GM18873 (cell line): ENCODE measurements around the gene OSBPL2.

Source experiments
- ATAC-seq: cut with Tn5 transposase; IDR thresholded peaks from one replicate; pipeline ENCODE4 v1.9.1; 2021; ENCODE audit warnings: mild to moderate bottlenecking, moderate library complexity, moderate number of reproducible peaks; ENCODE audit not compliant: unreplicated experiment, low FRiP score

Gene OSBPL2

DNA sequence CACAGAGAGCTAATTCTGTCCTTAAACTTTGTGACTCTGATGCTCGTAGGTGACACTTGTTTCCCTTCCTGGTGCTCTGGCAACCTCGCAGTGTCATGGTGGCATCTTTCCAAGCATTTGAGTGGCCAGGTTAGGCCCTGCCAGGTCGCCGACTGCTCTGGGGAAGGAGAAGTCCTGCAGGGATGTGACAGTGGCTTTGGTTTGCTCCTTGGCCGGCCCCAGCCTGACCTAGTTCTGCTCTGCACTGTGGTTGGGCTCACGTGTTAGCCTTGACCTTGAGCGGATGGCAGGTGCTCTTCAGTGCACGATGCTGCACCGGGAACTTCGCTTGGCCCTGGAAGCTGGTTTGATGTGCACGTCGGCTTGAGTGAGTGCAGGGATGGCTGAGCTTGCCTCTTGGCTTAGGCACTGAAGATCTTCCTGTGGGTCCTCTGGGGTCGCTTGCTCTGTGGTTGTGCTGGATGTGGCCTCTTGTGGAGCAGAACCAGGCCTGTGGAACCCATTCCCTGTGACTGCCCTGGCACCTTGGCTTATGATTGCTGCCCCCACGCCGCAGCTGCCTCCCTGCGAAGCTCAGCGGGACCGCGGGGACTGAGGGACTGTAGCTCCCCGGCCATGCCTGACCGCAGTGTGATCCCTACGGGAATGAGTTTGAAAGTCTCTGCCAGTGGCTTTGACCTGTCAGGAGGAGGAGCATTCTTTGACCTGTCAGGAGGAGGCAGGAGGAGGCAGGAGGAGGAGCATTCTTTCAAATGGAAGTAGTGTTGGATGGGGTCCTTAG is 8.7 kb downstream of the OSBPL2 start:
- ATAC-seq, result no peak

DNA sequence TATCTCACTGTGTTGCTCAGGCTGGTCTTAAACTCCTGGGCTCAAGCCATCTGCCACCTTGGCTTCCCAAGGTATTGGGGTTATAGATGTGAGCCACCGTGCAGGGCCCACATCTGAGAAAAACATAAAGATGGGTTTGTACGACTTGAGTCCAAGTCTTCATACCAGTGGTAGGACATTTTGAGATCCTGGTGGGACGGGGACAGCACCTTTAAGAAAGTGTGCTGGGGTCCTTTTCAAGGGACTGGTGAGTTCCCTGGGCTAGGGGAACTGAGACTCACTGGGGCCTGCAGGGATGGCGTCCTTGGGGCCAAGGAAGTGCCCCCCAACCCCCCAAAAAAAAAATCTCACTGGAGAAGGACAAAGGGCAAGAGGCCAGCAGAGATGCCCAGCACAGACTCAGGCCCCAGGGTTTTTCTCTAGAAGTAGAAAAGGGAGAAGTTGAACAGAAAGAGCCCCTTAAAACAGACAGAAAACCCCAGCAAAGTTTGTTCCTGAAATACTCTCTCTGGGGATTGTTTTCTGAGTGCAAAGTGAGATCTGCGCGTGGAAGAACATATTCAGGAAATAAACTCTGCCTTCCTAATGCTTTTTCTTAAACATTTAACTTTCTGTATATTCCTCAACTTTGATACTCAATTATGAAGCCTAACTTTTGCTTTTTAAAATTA is 10.7 kb downstream of the OSBPL2 start:
- ATAC-seq, result no peak

DNA sequence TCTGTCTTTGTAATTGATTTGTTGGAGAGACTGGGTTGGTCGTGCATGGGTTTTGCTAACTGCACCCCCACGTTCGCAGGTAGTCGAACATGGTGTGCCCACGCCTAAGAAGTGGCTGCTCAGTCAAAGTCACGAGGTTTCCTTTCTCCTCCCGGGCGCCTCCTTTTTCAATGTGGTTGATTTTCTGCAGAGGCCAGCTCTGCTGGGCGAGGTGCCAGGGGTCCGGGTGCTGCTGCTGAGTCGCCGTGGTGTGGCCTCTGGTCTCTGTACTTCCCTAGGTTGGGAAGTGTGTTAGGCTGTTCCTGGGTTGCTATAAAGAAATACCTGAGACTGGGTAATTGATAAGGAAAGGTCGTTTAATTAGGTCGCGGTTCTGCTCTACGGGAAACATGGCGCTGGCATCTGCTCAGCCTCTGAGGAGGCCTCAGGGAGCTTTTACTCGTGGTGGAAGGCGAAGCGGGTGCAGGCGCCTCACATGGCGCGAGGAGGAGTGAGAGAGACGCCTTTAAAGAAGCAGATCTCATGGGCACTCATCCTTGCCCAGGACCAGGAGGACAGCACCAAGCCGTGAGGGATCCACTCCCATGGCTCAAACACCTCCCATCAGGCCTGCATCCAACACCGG is 14.1 kb downstream of the OSBPL2 start:
- no peak for ATAC-seq

DNA sequence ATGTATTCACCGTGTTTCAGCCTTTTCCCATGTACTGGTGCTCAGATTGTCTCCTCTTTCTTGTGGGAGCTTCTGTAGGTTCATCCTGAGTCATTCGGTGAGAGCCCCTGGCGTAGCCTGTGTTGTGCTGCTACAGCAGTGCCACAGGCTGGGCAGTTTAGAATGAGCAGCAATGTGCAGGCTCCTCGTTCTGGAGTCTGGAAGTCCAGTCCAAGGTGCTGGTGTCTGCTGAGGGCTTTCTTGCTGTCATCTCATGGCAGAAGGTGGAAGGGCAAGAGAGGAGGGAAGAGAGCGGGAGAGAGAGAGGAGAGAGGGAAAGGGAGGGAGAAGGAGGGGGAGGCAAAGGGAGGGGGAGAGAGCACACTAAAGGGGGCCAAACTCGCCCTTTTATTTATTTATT is 15.1 kb downstream of the OSBPL2 start:
- no peak for ATAC-seq

DNA sequence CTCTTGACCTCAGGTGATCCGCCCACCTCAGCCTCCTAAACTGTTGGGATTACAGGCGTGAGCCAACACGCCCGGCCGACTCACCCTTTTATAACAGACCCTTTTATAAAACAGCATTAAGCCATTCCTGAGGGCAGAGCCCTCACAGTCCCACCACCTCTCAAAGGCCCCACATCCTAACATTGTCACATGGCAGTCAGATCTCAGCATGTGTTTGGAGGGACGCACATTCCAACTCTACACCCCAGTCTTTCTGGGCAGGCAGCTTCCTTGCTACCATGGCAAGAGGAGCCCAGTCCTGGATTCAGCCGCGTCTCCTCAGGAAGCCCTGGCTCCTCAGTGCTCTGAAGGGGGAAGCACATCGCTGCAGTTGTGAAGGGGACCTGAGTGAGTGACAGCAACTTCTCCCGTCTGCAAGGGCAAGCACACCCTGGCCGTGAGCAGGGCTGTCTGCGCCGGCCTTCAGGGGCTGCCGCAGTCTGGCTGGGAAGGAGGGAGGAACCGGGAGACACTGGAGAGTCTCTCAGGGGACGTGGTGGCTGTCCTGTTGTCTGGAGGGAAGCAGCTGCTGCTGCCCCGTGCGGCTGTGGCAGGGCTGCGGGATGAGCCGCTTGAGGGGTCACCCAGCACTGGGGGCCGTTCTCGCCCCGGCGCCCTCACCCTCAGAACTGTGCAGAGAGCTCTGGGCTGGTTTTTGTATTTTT is 15.9 kb downstream of the OSBPL2 start:
- no peak for ATAC-seq

DNA sequence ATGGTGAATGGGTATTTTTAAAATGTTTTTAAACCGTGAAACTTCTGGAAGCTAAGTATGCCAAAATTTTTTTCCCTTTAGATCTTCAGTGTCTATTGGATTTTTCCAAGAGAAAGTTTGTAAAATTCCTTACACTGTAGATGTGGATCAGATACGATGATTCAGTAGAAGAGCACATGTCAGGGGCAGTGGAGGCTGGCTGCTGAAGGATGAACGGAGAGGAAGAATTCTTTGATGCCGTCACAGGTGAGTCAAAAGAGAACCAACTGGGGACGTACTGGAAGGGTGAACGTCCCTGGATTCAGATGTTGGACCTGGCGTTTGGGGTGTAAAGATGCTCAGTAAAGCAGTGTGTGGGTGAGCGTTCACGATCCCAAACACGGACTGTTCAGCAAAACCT is 17.7 kb downstream of the OSBPL2 start:
- no peak for ATAC-seq

DNA sequence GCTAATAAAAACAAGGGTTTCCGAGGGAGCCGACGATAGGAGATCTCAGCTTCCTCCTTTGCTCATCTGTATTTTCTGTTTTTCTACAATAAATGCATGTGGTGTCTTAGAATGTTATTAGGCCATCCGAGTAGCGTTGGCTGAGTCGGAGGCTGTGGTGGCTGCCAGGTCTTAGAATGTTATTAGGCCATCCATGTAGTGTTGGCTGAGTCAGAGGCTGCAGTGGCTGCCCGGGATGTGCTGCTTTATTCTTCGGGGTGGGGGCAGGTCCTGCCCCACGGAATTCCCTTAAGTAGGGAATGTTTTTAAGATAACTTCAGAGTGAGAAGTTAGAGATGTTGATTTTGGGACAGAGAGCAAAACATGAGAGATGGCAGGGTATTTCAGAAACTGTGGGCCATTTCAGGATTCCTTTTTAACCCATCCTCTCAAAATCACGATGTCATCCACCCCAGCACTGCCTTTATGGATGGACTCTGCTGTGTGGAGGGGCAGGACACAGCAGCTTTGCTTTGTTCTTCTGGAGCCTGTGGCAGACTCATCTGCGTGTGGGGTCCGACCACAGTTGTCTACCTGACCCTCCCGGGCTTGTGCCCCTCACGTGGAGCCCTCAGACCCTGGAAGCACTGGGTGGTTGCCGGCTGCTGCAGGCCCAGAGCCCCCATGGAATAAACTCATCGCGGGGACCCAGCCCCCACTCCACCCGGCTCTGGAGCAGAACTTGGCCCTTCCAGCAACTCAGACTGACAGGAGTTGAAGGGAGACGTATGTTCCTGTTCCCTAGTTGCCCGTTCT is 20.4 kb downstream of the OSBPL2 start:
- no peak for ATAC-seq

DNA sequence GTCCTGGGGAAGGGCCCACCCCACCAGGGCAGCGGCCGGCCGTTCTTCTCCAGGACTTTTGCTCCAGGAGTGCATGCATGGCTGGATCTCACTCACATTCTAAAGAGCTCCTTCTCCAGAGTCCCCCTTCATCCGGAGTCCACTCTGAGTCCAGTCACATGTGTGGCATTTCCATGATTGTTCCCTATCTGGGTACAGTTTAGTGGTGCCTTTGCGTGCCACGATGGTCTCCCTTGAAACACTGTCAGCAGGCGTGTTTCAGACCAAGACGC is 20.9 kb downstream of the OSBPL2 start:
- no peak for ATAC-seq

DNA sequence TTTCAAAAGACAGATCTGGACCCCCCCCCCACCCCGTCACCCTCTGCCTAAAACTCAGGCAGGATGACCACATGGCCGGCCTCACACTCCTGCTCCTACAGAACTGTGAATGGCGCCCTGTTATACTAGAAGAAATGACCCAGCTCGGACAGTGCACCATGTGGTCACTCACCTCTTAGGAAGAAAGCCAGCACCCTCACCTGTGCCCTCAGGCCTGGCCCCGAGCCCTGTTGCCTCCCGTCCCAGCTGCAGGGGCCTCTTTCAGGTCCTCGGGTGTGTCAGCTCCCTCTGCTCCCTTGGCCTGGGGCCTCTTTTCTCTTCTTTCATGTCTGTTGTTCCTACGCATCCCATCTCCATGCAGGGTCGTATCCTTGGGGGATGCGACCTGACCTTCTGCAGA is 23.7 kb downstream of the OSBPL2 start:
- ATAC-seq, result no peak

DNA sequence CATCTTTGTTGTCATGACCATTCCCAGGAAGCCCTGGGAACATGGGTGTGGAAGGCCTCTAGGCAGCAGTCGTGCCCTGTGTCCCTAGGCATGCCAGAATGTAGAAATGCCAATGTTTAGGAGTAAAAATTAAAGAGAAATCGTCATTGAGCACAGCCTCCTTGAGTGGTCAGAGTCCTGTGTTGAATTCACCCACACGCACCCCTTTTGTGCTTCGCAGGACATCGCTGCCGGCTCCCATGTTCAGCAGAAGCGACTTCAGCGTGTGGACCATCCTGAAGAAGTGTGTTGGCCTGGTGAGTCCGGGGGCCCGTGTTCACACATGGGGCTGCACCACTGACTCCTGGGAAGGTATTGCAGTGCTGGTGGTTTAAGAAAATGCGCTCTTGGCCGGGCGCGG is 25.1 kb downstream of the OSBPL2 start:
- no peak for ATAC-seq

DNA sequence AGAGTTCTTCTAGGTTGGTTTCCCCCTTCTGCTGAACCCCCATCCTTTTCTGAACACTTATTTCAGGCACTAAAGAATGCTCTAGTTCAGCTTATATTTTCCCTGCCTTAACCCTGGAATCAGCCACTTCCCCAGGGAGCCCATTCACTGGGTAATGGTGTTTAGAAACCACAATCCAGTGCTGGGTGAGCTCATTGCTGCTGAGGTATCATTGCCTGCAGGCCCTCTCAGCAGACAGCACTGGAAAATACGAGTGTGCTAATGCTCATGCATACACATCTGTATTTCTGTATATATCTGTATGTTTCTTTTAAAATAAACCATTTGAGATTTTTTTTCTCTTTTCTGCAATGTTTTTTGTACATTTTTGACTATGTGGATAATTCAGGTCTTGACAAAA is 27.0 kb downstream of the OSBPL2 start:
- ATAC-seq, result no peak

DNA sequence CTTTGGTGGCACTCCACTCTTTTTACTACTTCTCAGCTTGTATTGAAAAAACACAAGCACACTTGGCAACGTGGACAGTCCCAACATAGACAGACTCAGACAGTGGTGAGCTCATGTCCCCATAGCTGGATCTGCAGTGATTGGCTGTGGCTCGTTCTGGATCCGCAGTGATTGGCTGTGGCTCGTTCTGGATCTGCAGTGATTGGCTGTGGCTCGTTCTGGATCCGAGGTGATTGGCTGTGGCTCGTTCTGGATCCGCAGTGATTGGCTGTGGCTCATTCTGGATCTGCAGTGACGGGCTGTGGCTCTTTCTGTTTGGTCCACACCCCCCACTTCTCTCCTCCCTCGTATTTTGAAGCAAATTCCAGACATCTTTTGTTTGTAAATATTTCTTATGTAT is 28.0 kb downstream of the OSBPL2 start:
- no peak for ATAC-seq

DNA sequence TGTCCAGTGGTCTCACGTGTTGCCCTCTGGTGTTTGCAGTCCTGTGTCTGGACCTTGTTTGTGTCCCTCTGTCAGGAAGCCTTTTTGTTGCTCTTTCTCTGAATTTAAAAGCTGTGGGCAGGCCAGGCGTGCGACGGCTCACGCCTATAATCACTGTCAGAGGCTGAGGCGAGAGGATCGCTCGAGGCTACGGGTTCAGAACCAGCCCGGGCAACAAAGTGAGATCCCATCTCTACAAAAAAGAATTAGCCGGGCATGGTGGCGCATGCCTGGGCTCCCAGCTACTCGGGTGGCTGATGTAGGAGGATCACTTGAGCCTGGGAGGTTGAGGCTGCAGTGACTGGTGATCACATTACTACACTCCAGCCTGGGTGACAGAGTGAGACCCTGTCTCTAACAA is 28.5 kb downstream of the OSBPL2 start:
- no peak for ATAC-seq

DNA sequence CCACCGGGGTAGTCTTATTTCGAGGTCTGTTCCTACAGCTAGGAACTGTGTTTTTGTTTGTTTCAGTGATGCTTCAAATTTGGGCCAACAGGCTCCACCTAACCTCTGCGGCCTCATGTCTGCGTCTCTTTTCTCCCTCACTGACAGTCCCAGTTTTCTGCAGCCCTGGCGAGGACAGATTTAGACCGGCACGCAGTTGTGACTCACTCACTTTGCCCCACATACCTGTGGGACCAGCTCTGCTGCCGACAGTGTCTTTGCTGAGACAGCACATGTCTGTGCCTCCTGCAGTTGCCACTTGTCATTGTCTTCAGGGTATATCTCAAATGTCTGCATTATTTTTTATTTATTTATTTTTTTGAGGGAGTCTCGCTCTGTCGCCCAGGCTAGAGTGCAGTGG is 29.2 kb downstream of the OSBPL2 start:
- ATAC-seq, result no peak

DNA sequence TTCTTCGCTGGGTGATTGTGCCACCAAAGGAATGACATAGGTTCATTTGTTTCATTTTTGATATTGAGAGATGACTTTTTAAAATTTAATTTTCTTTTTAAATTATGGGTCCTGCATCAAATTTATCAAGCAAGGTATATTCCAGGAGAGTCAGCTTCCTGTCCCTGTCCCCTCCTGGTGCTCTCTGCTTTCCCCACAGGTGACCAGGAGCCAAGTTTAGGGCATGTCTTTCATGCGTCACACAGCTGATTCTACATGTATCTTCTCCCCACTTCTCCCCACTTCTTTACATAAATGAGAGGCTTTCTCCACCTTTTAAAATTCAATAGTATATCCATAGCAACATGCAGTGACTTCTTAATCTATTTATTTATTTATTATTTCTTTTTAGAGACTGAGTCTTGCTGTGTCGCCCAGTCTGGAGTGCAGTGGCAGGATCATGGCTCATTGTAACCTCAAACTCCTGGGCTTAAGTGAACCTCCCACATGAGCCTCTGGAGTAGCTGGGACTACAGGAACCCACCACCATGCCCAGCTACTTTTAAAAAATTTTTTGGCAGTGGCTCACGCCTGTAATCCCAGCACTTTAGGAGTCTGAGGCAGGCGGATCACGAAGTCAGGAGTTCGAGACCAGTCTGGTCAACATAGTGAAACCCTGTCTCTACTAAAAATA is 30.0 kb downstream of the OSBPL2 start:
- ATAC-seq, result no peak

DNA sequence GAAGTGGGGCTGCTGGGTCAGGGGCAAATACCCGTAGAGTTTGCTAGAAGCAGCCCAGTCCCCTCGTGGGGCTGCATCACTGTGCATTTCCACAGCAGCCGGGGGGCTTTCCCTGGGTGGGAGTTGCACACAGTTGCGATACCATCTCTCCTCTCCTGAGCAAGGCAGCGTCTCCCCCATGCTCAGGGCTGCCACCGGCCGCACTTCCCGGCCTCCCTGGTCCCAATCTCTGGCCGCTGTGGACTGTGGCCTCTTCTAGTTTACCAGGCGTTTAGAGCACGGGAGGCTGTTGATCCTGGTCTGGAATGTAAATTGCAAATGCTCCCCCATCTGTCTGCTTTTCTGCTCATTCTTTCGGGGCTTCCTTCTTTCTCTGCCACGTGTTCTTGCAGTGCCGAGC is 31.1 kb downstream of the OSBPL2 start:
- no peak for ATAC-seq

DNA sequence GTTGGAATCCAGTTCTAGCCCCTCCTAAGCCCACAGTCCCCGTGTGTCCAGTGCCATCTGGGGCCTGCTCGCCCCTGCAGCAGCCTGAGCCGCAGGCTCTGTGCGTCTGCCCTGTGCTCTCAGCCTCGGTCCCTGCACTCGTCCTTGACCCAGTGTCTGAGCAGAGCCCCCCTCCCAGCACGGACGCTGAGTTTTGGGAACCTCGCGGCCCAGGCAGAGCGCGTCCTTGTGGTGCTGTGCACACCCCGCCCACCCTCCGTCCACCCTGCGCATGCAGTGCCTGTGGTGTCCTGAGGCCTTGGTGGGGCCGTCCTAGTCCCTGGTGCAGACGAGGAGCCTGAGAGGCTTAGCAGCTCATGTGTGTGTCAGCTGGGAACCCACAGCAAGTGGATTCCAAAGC is 31.6 kb downstream of the OSBPL2 start:
- no peak for ATAC-seq

DNA sequence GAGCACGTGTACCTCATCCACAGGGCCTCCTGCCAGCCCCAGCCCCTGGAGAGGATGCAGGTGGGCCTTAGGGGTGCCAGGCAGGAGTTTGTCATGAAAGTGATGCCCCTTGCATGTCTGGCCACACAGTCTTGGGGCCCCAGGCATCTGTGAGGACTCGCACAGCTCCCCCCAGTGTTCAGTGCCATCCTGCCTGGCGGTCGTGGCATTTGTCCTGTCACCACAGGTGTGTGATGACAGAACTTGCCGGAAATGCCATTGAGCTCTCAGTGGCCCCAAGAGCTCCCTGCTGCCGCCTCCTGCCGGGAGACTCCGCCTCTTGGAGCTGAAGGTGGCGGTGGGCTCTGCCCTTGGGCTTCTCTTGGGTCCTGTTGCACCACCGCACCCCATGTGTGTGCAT is 33.9 kb downstream of the OSBPL2 start:
- no peak for ATAC-seq

DNA sequence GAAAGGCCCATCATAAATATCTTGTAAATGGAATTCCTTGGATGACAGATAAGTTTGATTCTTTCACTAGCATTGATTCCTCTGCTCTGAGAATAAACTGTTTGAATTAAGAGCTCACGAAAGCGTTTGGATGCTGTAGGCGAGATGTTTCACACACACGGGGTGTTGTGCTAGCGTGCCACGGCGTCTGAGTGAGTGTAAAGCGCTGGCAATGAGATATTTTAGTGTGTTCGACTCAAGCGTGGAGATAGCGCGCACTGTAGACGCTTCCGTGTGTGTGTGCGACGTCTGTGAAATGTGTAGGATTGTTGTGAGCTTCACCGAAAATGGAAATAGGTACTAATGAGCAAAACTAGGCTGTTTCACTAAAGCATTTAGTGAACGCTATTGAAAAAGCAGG is 35.1 kb downstream of the OSBPL2 start:
- ATAC-seq, result no peak

DNA sequence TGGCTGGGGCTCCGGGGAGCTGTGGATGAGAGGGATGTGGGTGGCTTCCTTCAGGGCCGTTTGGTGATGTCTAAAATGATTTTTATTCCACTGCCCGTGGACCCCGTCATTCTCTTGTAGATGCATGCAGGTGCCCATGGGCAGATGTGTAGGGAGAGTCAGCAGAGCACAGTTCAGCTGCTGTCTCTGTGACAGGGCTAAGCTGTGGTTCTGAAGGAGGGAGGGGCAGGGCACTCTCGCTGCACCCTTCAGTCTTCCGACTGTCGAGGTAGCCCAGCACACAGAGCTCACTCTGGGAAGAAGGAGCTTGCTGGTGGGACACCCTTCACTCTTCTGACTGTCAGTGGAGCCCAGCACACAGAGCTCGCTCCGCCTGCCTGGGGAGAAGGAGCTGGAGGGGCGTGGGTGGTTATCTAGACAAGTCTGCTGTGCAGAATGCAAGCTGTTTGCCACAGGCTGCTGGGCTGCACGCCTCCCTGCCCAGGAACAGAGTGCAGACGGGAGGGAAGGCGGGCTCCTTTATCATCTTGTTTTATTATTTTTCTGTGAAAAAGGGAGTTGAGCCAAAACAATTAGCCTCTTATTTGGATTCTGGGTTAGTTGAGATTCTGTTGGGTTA is 36.1 kb downstream of the OSBPL2 start:
- ATAC-seq, result no peak
